ENCODE results near the gene ARRDC3. TPM values are rescaled to one million over a fixed set of nuclear protein-coding genes. Genes with fewer than 3 reads are reported as not detected.

ARRDC3 gene
- total RNA-seq, 1 experiment from 2014 or later = 33.0 TPM

DNA sequence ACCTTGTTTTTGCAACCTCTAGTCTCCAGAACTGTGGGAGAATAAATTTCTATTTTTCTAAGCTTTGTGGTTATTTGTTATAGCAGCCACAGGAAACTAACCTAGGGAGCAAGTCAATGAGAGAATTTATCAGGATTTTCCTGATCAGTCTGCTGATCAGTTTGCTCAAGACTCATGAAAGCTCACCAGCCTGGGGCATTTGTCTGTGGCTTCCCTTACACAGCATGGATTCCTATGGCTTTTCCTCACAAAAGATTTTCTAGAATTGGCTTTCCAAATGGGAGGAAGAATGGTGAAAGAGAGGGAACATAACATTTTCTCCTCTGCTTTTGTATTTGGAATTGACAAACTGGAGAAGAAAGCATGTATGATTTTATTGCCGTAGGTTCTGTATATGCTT lies 20.2 kb downstream of the ARRDC3 start:
- Histone ChIP-seq H3K9me3 (ENCODE audit: control insufficient read depth, insufficient read depth, low read depth, low read length) (no peaks in the 10 kb centered on the region), H3K27me3 (ENCODE audit: control insufficient read depth, insufficient read depth, low read length) (no peaks in the 10 kb centered on the region), H3K36me3 (ENCODE audit: control insufficient read depth, insufficient read depth, low read length) (no peaks in the 10 kb centered on the region), H3K27ac (ENCODE audit: low read length) (no peak overlapping the region), H3K4me1 (ENCODE audit: control insufficient read depth, insufficient read depth, low read length) (peaks cover 3% of the 10 kb centered on the region; the same call in 1 of the 2 replicates), H3K4me3 (ENCODE audit: low read depth in 2 of 2, low read length in 2 of 2) (no peak overlapping the region)
- ChIA-PET CTCF (interaction anchor here (0.6 kb wide), 1 partner anchor 62 kb away, joined by 4 read pairs; no protein-coding TSS in a partner anchor), POLR2A (no interaction called here)
- intact Hi-C loops (cut with micrococcal nuclease; ENCODE audit: unreplicated experiment) (no loop called here), in situ Hi-C loops (cut with HindIII; ENCODE audit: low pct_unique_long_range_greater_than_20kb, low sequenced_read_pairs) (no loop called here)
- no TSS peak for BruUV-seq (replicated peaks)
- DNase-seq (ENCODE audit: low read depth, low spot score) (no peak), ATAC-seq (no peak)
- TF ChIP-seq POLR2AphosphoS5 (IDR thresholded peaks at IDR 0.05; ENCODE audit: low read depth, low read length) (no peak), CTCF (IDR thresholded peaks at IDR 0.05) (no peak), TCF7L2 (IDR thresholded peaks at IDR 0.05; ENCODE audit: low read depth, low read length) (no peak), SIN3A (IDR thresholded peaks at IDR 0.05; ENCODE audit: borderline replicate concordance, insufficient read depth, low read depth, low read length) (no peak), REST (IDR thresholded peaks at IDR 0.05; ENCODE audit: insufficient read depth in 1 of 2, low read depth in 2 of 2, low read length in 1 of 2) (no peak)

DNA sequence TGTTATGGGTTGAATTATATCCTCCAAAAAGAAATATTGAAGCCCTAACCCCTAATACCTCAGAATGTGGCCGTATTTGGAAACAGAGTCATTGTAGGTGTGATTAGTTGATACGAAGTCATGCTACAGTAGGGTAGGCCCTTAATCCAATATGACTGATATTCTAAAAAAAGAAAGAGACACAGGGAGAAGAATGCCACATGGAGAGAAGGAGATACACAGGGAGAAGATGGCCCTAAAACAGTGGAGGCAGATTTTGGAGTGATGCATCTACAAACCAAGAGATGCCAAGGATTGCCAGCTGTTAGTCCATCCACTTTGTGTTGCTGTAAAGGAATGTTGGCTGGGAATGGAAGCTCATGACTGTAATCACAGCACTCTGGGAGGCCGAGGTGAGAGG lies 21.3 kb downstream of the ARRDC3 start:
- Histone ChIP-seq H3K9me3 (ENCODE audit: control insufficient read depth, insufficient read depth, low read depth, low read length) (no peaks in the 10 kb centered on the region), H3K4me3 (ENCODE audit: low read depth in 2 of 2, low read length in 2 of 2) (no peak overlapping the region), H3K27me3 (ENCODE audit: control insufficient read depth, insufficient read depth, low read length) (no peaks in the 10 kb centered on the region), H3K4me1 (ENCODE audit: control insufficient read depth, insufficient read depth, low read length) (peaks cover 5% of the 10 kb centered on the region; the same call in 1 of the 2 replicates), H3K36me3 (ENCODE audit: control insufficient read depth, insufficient read depth, low read length) (no peaks in the 10 kb centered on the region), H3K27ac (ENCODE audit: low read length) (no peak overlapping the region)
- TF ChIP-seq REST (IDR thresholded peaks at IDR 0.05; ENCODE audit: insufficient read depth in 1 of 2, low read depth in 2 of 2, low read length in 1 of 2) (no peak), SIN3A (IDR thresholded peaks at IDR 0.05; ENCODE audit: borderline replicate concordance, insufficient read depth, low read depth, low read length) (no peak), TCF7L2 (IDR thresholded peaks at IDR 0.05; ENCODE audit: low read depth, low read length) (no peak), CTCF (IDR thresholded peaks at IDR 0.05) (no peak), POLR2AphosphoS5 (IDR thresholded peaks at IDR 0.05; ENCODE audit: low read depth, low read length) (no peak)
- CTCF ChIA-PET = no interaction called here
- intact Hi-C loops (cut with micrococcal nuclease; ENCODE audit: unreplicated experiment) (no loop called here), in situ Hi-C loops (cut with HindIII; ENCODE audit: low pct_unique_long_range_greater_than_20kb, low sequenced_read_pairs) (no loop called here)
- DNase-seq (ENCODE audit: low read depth, low spot score) (no peak), ATAC-seq (no peak)
- BruUV-seq (replicated peaks) = no TSS peak
- POLR2A ChIA-PET = interaction anchor here (0.6 to 0.9 kb wide), 2 partner anchors 22 to 37 kb away, joined by 3 to 4 read pairs; partner anchors contain the start of gene ARRDC3
